Activated CD4-positive, alpha-beta T cell treated with anti-CD3 and anti-CD28 coated beads, Interleukin-2, amount 50 U/mL, for 16 hours (primary cell): ENCODE results near the gene ATAD3A.
A peak's percentile ranks its signal among the peaks of the same experiment; 100 is the strongest.
"Not testable (repeated sequence)": the region's sequence is repeated elsewhere in the genome, so short reads cannot be mapped to it uniquely, and the experiment has no call there.

ENCODE experiments used
- DNase-seq: peaks from one replicate; pipeline ENCODE4 v3.0.0-alpha.2; 2020

Gene ATAD3A

GRCh38 chr1:1511533-1512285 is at the start of gene ATAD3A:
TSS of gene ATAD3A (plus strand) at chr1:1512162. CDS start at chr1:1512269, 107 bp downstream.
- DNase-seq = peak; percentile 98

GRCh38 chr1:1462318-1462966 is 49.5 kb upstream of the ATAD3A start:
- no peak for DNase-seq

DNA sequence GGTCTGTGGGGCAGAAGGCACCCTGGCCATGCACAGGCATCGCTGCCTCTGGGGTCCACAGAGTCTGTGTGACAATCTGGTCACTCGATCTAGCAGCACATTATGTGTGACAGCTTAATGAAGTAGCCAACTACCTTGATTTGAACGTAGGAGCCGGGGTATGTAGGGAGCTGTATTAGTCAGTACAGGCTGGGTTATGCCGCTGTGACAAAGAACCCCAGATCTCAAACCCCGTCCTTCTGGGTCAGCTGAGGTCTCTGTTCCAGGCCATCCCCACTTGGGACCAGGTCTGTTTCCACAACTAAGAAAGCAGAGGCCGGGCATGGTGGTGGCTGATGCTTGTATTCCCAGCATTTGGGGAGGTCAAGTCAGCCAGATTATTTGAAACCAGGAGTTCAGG is 48.6 kb upstream of the ATAD3A start:
- DNase-seq = no peak

- DNase-seq = not testable (repeated sequence)
Observed at GRCh38 chr1:1468196-1468985, 43.6 kb upstream of the ATAD3A start.

DNA sequence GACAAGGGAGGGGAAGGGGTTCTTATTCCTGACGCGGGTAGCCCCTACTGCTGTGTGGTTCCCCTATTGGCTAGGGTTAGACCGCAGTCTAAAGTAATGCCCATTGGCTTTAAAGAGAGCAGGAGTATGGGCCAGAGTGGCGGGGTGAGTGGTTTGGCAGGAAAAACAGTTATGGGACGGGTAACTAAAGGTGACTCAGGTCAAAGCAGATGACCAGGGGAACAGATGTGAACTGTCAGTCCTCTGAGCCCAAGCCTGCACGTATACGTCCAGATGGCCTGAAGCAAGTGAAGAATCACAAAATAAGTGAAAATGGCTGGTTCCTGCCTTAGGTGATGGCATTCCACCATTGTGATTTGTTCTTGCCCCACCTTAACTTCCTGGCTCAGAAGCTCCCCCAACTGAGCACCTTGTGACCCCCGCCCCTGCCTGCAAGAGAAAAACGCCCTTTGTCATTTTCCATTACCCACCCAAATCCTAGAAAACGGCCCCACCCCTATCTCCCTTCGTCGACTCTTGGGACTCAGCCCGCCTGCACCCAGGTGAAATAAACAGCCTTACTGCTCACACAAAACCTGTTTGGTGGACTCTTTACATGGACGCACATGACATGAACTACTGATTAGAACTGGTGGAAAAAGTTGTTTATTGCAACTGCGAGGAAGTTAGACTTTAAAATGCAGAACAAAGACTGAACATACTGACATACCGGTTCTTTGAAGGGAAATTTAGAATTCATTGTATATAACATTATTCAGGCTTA is 41.2 kb upstream of the ATAD3A start:
- peak; percentile 10 for DNase-seq

GRCh38 chr1:1471389-1472052 is 40.4 kb upstream of the ATAD3A start, which contains the start of gene ATAD3B:
TSS of gene ATAD3B (plus strand) at chr1:1471765. CDS start at chr1:1471885, 120 bp downstream.
- peak; percentile 96 for DNase-seq

DNA sequence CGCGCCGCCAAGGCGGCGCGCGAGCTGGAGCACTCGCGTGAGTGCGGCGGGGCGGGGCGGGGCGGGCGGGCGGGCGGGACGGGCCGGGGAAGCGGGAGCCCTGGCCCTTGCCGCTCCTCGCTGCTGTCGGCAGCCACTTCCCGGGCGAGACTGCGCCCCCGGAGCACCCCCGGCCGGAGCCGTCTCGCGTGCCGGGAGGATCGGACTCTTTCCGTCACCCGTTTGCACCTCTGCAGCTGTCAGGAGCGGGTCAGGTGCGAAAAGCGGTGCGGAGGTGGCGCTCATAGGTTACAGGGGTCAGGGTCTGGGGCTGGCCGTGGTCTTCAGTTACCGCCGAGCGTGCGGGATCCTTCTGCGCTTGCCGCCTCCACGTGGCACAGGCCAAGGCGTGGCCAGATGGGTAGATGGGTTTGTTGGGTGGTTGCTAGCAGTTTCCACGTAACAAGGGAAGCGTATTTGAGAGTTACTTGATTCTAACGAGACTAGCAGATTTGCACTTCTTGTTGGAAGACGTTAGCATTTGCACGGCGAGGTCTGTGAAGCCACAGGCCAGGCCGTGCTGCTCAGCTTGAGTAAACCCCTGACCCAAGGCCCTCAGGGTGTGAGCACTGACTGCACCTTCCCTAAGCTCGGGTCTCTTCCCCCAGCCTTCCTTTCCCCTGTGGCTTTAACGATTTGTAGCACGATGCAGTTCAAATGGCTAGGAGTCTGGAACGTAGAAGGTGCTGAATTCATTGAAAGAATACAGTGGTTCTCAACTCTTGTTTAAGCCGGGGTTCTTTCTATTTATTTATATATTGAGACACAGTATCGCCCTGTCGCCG is 39.7 kb upstream of the ATAD3A start:
- not testable (repeated sequence) for DNase-seq

GRCh38 chr1:1476011-1476410 is 36.0 kb upstream of the ATAD3A start:
- DNase-seq = not testable (repeated sequence)

GRCh38 chr1:1477206-1477605 is 34.8 kb upstream of the ATAD3A start:
- no peak for DNase-seq

DNA sequence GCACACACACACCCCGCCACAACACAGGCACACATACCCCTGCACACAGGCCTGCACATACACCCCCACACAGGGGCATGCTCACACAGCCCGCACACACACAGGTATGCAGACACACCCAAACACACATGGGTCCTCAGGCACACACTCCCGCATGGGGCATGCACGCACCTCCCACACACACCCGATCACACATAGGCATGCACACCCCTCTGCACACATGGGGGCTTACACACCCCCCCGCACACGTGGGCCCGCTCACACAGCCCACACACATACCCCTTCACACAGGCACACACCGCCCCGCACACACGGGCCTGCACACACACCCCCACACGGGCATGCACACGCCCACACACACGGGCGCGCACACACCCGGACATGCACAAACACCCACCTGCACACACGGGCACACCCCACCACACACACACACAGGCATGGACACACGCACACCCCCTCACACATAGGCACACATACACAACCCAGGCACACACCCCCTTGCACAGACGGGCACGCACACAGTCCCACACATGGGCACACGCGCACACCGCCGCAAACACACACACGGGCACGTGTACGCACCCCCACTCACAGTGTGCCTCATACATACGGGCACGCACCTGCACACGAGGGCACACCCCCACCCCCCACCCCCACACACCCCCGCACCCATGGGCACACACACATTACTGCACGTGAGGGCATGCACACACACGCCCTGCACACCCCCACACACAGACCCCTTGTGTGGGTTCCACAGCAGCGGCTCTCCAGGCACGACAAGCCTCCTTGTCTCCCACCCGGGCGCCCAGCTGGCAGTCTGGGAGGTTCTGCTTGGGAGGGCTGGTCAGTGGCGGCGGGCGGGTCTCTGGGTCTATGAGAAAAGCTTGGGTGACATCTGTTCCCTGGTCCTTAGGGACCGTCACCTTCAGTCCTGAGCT is 32.1 kb upstream of the ATAD3A start:
- DNase-seq = no peak

- DNase-seq = not testable (repeated sequence)
Observed at GRCh38 chr1:1480488-1480867, 31.5 kb upstream of the ATAD3A start.

GRCh38 chr1:1481811-1482210 is 30.2 kb upstream of the ATAD3A start:
- not testable (repeated sequence) for DNase-seq

- DNase-seq = no peak
Observed at GRCh38 chr1:1482856-1483255, 29.1 kb upstream of the ATAD3A start.

GRCh38 chr1:1483714-1484113 is 28.2 kb upstream of the ATAD3A start:
- no peak for DNase-seq

DNA sequence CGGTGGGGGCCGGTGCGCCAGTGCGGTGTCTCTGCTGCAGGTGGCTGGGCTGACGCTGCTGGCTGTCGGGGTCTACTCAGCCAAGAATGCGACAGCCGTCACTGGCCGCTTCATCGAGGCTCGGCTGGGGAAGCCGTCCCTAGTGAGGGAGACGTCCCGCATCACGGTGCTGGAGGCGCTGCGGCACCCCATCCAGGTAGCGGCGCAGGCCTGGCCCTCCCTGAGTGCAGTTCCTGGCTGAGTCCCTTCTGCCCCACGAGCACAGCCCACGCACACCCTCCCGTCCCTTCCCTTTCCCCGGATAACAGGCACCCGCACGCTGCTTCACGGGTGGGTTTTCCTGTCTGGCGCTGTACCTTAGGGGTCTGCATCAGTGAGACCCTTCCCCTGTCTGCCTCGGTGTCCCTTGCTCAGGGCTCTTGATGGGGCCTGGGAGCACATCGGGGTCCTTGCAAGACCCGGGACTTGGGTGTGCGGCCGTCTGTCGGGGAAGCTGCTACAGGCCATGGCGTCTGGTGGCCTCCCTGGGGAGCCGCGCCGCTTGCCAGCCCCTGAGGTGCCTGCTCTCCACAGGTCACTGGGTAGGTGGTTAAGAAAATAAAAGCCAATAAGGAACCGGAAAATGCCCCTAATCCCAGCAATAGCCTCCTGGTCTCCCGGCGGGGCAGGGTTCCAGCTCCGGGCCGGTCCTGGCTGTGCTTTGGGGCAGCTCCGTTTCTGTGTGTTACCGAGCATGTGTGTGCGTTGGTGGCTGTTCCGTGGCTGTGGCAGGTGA is 26.8 kb upstream of the ATAD3A start:
- not testable (repeated sequence) for DNase-seq

- DNase-seq = not testable (repeated sequence)
Observed at GRCh38 chr1:1485755-1486317, 26.1 kb upstream of the ATAD3A start.

- DNase-seq = no peak
Observed at GRCh38 chr1:1487701-1488100, 24.3 kb upstream of the ATAD3A start.

GRCh38 chr1:1489231-1489630 is 22.7 kb upstream of the ATAD3A start:
- DNase-seq = no peak

DNA sequence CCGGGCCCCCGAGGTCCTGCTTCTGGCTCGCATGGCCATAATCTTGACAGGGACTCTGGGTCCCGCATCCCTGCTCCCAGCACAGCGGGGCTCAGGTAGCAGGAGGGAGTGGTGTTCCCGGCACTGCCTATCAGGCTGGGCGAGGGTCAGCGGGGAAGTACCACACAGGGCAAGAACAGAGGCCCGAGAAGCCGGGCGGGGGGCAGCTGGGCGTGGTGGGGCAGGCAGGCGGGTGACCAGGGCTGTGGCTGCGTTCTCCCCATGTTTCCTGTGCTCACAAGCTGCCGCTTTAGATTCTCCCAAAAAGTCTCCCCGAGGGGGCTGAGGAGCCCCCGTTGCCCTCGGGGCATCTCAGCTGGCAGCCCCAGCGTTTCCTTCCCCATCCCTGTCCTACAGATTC is 22.1 kb upstream of the ATAD3A start:
- DNase-seq = no peak
